GM18520 (cell line): ENCODE data around the gene VARS1.
"Not testable (repeated sequence)": the region's sequence is repeated elsewhere in the genome, so short reads cannot be mapped to it uniquely, and the experiment has no call there.

Experiments used
- ATAC-seq: cut with Tn5 transposase; IDR thresholded peaks from one replicate; pipeline ENCODE4 v1.9.1; 2021; ENCODE audit not compliant: unreplicated experiment

The VARS1 gene

DNA sequence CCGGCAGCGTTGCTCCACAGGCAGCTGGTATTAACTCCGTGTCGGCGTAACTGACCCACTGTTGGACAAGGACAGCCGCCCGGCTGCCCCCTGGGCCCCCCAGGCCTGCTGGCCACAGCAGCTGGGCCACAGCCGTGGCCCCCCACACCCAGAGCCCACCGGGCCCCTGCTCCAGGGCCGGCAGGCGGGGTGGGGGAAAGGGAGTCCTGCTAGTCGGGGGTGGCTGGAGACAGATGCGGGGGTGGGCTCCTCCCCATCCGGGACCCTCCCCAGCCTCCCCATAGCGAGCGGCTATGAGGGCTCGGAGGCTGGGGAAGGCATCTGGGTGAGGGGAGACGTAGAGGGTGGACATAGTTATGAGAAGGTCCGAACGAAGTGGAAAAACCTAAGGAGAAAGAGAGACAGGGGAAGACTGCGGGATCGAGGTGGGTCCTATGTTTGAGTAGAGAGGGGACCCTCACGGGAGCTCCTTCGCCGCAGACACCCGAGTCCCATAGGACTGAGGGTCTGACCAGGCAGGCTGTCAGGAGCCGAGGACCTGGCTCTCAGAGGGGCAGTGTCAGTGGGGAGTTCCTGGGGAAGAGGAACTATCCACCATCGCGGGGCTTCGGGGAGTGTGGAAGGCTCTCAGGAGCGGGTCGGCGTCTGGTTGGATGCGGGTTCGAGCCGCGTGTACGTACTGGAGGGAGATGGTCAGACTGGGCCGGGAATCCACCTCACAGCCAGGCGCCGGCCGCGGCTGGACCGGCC lies 511 bp downstream of the VARS1 start:
- no peak for ATAC-seq

GRCh38 chr6:31794294-31794865 lies 1.2 kb downstream of the VARS1 start:
- ATAC-seq = no peak

- not testable (repeated sequence) for ATAC-seq
These were observed 1.7 kb downstream of the VARS1 start for GRCh38 chr6:31793927-31794245.

DNA sequence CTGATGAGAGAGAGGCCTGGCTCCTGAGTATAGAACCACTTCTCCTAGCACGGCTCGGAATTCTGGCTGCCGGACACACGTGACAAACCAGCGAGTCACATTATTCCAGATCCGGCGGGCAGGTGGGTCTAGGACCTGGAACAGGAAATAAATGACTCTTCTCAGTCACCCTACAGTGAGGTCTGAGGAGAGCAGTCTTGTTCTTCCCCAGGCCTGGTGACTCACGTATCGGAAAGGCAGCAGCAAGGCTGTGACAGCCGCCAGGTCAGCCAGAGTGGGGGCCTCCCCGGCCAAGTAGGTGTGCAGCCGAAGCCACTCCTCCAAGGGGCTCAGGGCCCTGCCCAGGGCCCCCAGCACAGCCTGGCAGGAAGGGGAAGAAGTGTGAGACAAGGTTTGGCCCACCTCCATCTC lies 2.8 kb downstream of the VARS1 start:
- ATAC-seq = no peak

- ATAC-seq = no peak
These were observed 3.5 kb downstream of the VARS1 start for GRCh38 chr6:31792090-31792374.

DNA sequence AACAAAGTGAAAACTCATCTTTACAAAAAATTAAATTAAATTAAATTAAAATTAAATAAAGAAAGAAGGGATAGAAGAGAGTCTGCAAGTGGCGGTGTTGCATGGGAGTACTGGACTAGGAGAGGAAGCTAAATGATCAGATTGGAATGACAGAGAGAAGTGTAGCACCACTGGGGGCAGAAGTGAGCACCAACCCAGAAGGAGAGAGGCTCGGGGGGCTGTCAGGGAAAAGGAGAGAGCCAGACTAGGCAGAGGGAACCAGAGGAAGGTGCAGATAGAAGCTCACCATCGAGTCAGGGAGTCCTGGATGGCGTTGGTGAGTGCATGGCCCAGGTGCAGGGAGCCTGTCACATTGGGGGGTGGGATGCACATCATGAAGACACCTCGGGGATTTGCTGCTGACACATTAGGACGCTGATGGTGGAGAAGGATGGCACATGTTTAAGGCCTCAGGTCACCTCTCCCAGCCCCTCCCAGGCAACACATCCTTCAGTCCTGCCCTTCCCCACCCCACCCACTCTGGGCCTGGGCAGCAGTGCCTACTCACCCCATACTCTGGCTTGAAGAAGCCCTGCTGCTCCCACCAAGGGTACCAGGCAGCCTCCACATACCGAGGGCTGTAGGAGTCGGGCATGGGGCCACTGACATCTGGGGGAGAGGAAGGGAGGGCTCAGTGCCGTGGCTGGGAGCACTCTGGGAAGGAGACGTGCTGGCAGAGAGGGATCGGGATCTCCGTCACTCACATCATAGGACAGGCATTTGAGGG lies 4.0 kb downstream of the VARS1 start:
- ATAC-seq = no peak

GRCh38 chr6:31785475-31785874 lies 10.1 kb downstream of the VARS1 start:
- no peak for ATAC-seq

- no peak for ATAC-seq
These were observed 11.2 kb downstream of the VARS1 start for GRCh38 chr6:31784098-31784925.

GRCh38 chr6:31782126-31782855 lies 13.3 kb downstream of the VARS1 start:
- ATAC-seq = no peak

DNA sequence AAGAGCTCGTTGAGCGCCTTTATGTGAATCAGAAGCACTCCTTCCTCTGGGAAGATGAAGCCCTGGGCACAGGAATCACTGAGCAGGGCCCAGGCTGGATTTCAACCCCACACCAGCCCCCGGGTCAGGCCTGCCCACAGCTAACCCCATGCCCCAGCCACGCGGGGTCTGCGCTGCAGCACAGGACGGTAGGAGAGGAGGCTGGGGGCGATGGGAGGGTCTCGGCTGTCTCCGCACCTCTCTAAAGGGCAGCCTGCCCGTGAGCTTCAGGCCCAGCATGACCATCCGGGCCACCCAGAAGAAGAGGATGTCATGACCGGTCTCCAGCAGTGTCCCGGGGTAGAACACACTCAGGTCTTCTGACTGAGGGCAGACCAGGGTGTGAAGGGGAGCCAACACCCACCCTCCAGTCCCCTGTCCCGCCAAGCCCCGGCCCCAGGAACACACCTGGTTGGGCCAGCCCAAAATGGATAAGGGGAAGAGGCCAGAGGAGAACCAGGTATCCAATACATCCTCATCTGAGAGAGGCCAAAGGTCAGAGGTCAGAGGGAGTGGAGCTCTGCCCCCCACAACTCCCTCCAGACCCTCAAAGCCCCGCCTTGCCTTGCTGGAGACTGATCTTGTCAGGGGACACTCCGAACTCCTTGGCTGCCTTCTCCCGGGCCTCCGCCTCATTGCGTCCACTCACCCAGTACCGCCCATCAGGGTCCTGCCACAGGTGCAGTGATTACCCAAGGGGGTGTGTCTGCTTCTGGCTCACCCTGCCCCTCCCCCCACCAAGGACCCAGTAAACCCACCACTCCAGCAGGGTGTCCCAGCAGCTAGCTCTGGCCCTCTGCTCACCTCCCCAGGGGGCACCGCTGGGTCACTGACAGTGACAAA lies 14.1 kb downstream of the VARS1 start:
- no peak for ATAC-seq

- no peak for ATAC-seq
These were observed 14.9 kb downstream of the VARS1 start for GRCh38 chr6:31780507-31781243.

DNA sequence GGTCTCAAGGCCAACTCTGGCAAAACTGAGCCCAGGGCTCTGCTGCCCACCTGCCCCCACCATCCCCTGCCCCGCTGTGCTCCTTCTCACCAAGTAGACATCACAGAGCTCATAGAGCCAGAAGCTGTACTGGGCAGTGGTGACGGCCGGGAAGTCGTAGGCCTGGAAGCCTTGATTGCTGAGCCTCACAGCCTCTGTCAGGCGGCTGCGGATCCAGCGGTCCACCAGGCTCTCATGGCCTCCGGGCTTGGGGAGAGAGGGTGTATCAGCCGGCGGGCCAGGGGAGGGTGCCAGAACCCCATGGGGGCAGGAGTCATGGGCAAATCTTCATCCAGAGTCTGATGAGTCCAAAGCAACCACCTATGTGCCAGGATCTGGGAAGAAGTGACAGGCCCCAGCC lies 15.6 kb downstream of the VARS1 start:
- ATAC-seq = no peak

- no peak for ATAC-seq
These were observed 16.3 kb downstream of the VARS1 start for GRCh38 chr6:31778999-31779885.

- no peak for ATAC-seq
These were observed 17.4 kb downstream of the VARS1 start for GRCh38 chr6:31778193-31778592.

GRCh38 chr6:31777667-31778050 lies 17.9 kb downstream of the VARS1 start:
- no peak for ATAC-seq

GRCh38 chr6:31776989-31777666 lies 18.4 kb downstream of the VARS1 start, which contains the start of gene VWA7:
Gene VWA7 (minus strand): TSS chr6:31777328. CDS start chr6:31776779, 549 bp downstream.
- ATAC-seq = no peak

DNA sequence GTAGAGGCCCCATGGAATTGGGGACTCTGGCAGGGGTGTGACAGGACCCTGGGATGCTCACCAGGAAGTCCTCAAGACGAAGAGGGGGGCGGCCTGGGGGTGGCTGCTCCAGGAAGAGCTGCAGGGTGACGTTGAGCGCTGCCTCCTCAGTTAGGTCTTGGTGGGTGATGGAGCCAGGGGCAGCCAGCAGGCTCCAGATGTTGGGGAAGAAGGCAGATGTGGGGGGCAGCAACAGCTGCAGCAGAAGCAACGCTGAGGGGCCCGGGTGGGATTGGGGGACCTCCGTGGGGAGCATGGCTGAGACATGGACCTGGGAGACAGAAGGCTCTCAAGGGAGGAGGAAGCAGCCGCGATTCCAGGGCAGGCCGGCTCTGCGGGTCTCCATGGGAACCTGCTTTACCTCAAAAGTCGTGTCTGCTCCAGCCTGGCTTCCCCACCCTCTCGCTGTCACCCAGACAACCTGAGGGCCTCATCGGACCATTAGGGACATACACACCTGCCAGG lies 19.0 kb downstream of the VARS1 start:
- ATAC-seq = no peak
